CD4-positive, alpha-beta T cell (primary cell): ENCODE data around the gene ARNT2. TPM values are rescaled to one million over a fixed set of nuclear protein-coding genes. Genes with fewer than 3 reads are reported as not detected.

Experiments
- ATAC-seq: fragments of 200-7000 bp; cut with Tn5 transposase; one replicate; pipeline ENCODE4 v1.10.0; 2022; ENCODE audit warnings: mild to moderate bottlenecking; ENCODE audit not compliant: poor library complexity
- CTCF ChIA-PET: fragments of 350-600 bp; sonication (Branson Sonifier 250); formaldehyde crosslinking; loops from one replicate; lab custom pipeline; 2021; ENCODE audit warnings: antibody characterized with exemption, inconsistent platforms; lab: Charles Lee
- POLR2A ChIA-PET: fragments of 350-600 bp; sonication (Branson Sonifier 250); formaldehyde crosslinking; loops from one replicate; lab custom pipeline; 2021; ENCODE audit warnings: antibody characterized with exemption, inconsistent platforms; lab: Charles Lee
- DNase-seq, 14 experiments: peaks; one replicate each; pipeline ENCODE4 v3.0.0-alpha.2; 2013 to 2020; ENCODE audit warnings: mixed read lengths in 2 of 14
- H3K27ac ChIP-seq, 2 donors: one replicate each; pipeline versions ENCODE4 v1.5.1 to v1.7.0; 2013; ENCODE audit warnings: low read length in 2 of 2, low read depth in 1 of 2, mild to moderate bottlenecking in 1 of 2
- H3K27me3 ChIP-seq, 2 experiments: 1 replicate in 1 of 2; 2 replicates in 1 of 2; pipeline versions ENCODE4 v1.6.1 to v1.7.0; 2013; ENCODE audit warnings: low read length in 2 of 2, control low read depth in 1 of 2, mild to moderate bottlenecking in 1 of 2, moderate library complexity in 1 of 2; ENCODE audit not compliant: insufficient read depth in 2 of 2, control insufficient read depth in 1 of 2
- H3K36me3 ChIP-seq: one replicate; pipeline ENCODE4 v1.6.1; 2013; ENCODE audit warnings: low read length, control low read depth; ENCODE audit not compliant: insufficient read depth
- H3K4me1 ChIP-seq: one replicate; pipeline ENCODE4 v1.6.1; 2013; ENCODE audit warnings: low read length, control low read depth; ENCODE audit not compliant: insufficient read depth
- H3K4me3 ChIP-seq: one replicate; pipeline ENCODE4 v1.5.1; 2013; ENCODE audit warnings: mild to moderate bottlenecking, low read length, moderate library complexity
- H3K9me3 ChIP-seq, 2 experiments: 1 replicate in 1 of 2; 2 replicates in 1 of 2; pipeline versions ENCODE4 v1.6.1 to v1.7.0; 2013; ENCODE audit warnings: low read length in 2 of 2, mild to moderate bottlenecking in 2 of 2, control low read depth in 1 of 2, moderate library complexity in 1 of 2; ENCODE audit not compliant: control insufficient read depth in 1 of 2, insufficient read depth in 1 of 2
- H3K27ac Mint-ChIP-seq: one replicate; pipeline ENCODE4 v1.8.0; 2020; ENCODE audit warnings: mixed read lengths
- H3K27me3 Mint-ChIP-seq: one replicate; pipeline ENCODE4 v1.8.0; 2021; ENCODE audit warnings: mixed read lengths
- H3K36me3 Mint-ChIP-seq: one replicate; pipeline ENCODE4 v1.8.0; 2021; ENCODE audit warnings: low read depth, mixed read lengths
- H3K4me1 Mint-ChIP-seq: one replicate; pipeline ENCODE4 v1.8.0; 2021; ENCODE audit warnings: low read depth, mixed read lengths
- H3K4me3 Mint-ChIP-seq: one replicate; pipeline ENCODE4 v1.8.0; 2020; ENCODE audit warnings: mild to moderate bottlenecking, mixed read lengths
- H3K9me3 Mint-ChIP-seq: one replicate; pipeline ENCODE4 v1.8.0; 2020; ENCODE audit warnings: mixed read lengths
- CTCF ChIP-seq: fragments of 200-600 bp; IDR thresholded peaks from one replicate; pipeline ENCODE4 v1.8.0; 2022; ENCODE audit warnings: antibody characterized with exemption, mild to moderate bottlenecking
- intact Hi-C, 2 experiments: fragments of 100-400 bp; cut with DNase I in 1 of 2; cut with micrococcal nuclease in 1 of 2; formaldehyde crosslinking; loops; one replicate each; pipeline versions ENCODE4 v1.15.1 to v1.9.0; 2023 to 2025; cut with DNase I, micrococcal nuclease
- total RNA-seq, 174 experiments: library from RNA in 2 of 174; stranded (reverse) in 2 of 174; gene quantifications; one replicate each; pipeline ENCODE4 v1.2.3 and lab custom pipeline; 2021 to 2026

ARNT2 gene
- total RNA-seq, 2 experiments from 2014 or later = not detected

- Histone ChIP-seq H3K9me3 (no peaks in the 10 kb centered on the region), H3K27me3 (peaks cover 0 to 11% of the 10 kb centered on the region in 2 experiments), H3K4me1 (peaks cover under 1% of the 10 kb centered on the region), H3K4me3 (no peak overlapping the region), H3K27ac (no peak overlapping the region), H3K36me3 (no peaks in the 10 kb centered on the region)
- intact Hi-C loops = no loop called here
- ChIA-PET CTCF (no interaction called here), POLR2A (no interaction called here)
- Mint-ChIP-seq H3K27me3 (peaks cover 14% of the 10 kb centered on the region), H3K9me3 (no peaks in the 10 kb centered on the region), H3K4me1 (peaks cover 4% of the 10 kb centered on the region), H3K4me3 (no peak overlapping the region), H3K27ac (no peak overlapping the region), H3K36me3 (no peaks in the 10 kb centered on the region)
- no peak for TF ChIP-seq CTCF
- DNase-seq (no peak), ATAC-seq (no peak)
Observed at GRCh38 chr15:80450811-80451321, 46.7 kb downstream of the ARNT2 start.

- Histone ChIP-seq H3K27ac (no peak overlapping the region), H3K9me3 (no peaks in the 10 kb centered on the region), H3K4me1 (peaks cover 2% of the 10 kb centered on the region), H3K36me3 (no peaks in the 10 kb centered on the region), H3K27me3 (peaks cover 0 to 11% of the 10 kb centered on the region in 2 experiments), H3K4me3 (no peak overlapping the region)
- intact Hi-C loops = no loop called here
- Mint-ChIP-seq H3K36me3 (no peaks in the 10 kb centered on the region), H3K9me3 (no peaks in the 10 kb centered on the region), H3K27me3 (peaks cover 23% of the 10 kb centered on the region), H3K27ac (no peak overlapping the region), H3K4me1 (peaks cover 7% of the 10 kb centered on the region), H3K4me3 (no peak overlapping the region)
- no peak for TF ChIP-seq CTCF
- no peak for ATAC-seq
- ChIA-PET POLR2A (no interaction called here), CTCF (no interaction called here)
- DNase-seq = no peak
Observed at GRCh38 chr15:80452166-80452565, 48.0 kb downstream of the ARNT2 start.

GRCh38 chr15:80455051-80455648 is 51.0 kb downstream of the ARNT2 start:
- Mint-ChIP-seq H3K9me3 (no peaks in the 10 kb centered on the region), H3K27ac (no peak overlapping the region), H3K4me3 (no peak overlapping the region), H3K27me3 (peaks cover 23% of the 10 kb centered on the region), H3K4me1 (peaks cover 7% of the 10 kb centered on the region), H3K36me3 (no peaks in the 10 kb centered on the region)
- no peaks in the 10 kb centered on the region for H3K36me3 ChIP-seq
- no peak for DNase-seq
- ATAC-seq = no peak
- peaks cover 0 to 11% of the 10 kb centered on the region in 2 experiments for H3K27me3 ChIP-seq
- H3K4me1 ChIP-seq = peaks cover 2% of the 10 kb centered on the region
- POLR2A ChIA-PET = no interaction called here
- H3K9me3 ChIP-seq = no peaks in the 10 kb centered on the region
- TF ChIP-seq CTCF = no peak
- intact Hi-C loops = loop anchor here (1.0 to 5.0 kb wide), 4 partner anchors 321 to 811 kb away; no protein-coding TSS in a partner anchor
- H3K27ac ChIP-seq = no peak overlapping the region
- H3K4me3 ChIP-seq = no peak overlapping the region
- CTCF ChIA-PET = interaction anchor here (1.2 to 3.6 kb wide), 4 partner anchors 9 to 811 kb away, joined by 5 to 11 read pairs (median 9); no protein-coding TSS in a partner anchor
